H1 (cell line): ENCODE data around the gene UBTD2. TPM values are rescaled to one million over a fixed set of nuclear protein-coding genes. Genes with fewer than 3 reads are reported as not detected.

Experiments
- CTCF ChIA-PET: fragments of 300-600 bp; sonication (Branson Sonifier 250); formaldehyde crosslinking; loops from one replicate; lab custom pipeline; 2021; ENCODE audit not compliant: partially characterized antibody; lab: Charles Lee
- POLR2A ChIA-PET: fragments of 300-600 bp; sonication (Branson Sonifier 250); formaldehyde crosslinking; loops from one replicate; lab custom pipeline; 2021; ENCODE audit warnings: inconsistent platforms; ENCODE audit not compliant: partially characterized antibody; lab: Charles Lee
- DNase-seq, 2 experiments: peaks; one replicate each; pipeline versions ENCODE4 v3.0.0 to v3.0.0-alpha.2; 2010 to 2022; ENCODE audit warnings: low spot score in 2 of 2, low read depth in 1 of 2, mixed read lengths in 1 of 2
- FAIRE-seq: peaks from 2 replicates; lab custom pipeline; 2011; peaks lifted over from hg19 to GRCh38; lab: Jason Lieb, UNC
- H2AFZ ChIP-seq: 2 replicates; pipeline ENCODE4 v1.8.1; 2012; ENCODE audit warnings: low read length, inconsistent platforms
- H2AK5ac ChIP-seq: 2 replicates; pipeline ENCODE4 v1.6.1; 2013; ENCODE audit warnings: low read depth, low read length
- H2BK120ac ChIP-seq: replicated peaks from 2 replicates; pipeline ENCODE3; 2013; ENCODE audit warnings: low read depth, low read length, inconsistent platforms
- H2BK12ac ChIP-seq: 2 replicates; pipeline ENCODE4 v1.6.1; 2013; ENCODE audit warnings: low read depth, low read length
- H2BK15ac ChIP-seq: 2 replicates; pipeline ENCODE4 v1.6.1; 2013; ENCODE audit warnings: low read length
- H2BK20ac ChIP-seq: 2 replicates; pipeline ENCODE4 v1.6.1; 2013; ENCODE audit warnings: low read length
- H2BK5ac ChIP-seq: 2 replicates; pipeline ENCODE4 v1.6.1; 2013; ENCODE audit warnings: low read depth, low read length
- H3K14ac ChIP-seq: 2 replicates; pipeline ENCODE4 v1.6.1; 2013; ENCODE audit warnings: inconsistent platforms; ENCODE audit not compliant: insufficient read length
- H3K18ac ChIP-seq: 2 replicates; pipeline ENCODE4 v1.6.1; 2013; ENCODE audit warnings: low read length; ENCODE audit errors: extremely low read depth
- H3K23ac ChIP-seq: 2 replicates; pipeline ENCODE4 v1.6.1; 2013; ENCODE audit warnings: inconsistent platforms; ENCODE audit not compliant: insufficient read length
- H3K23me2 ChIP-seq: 2 replicates; pipeline ENCODE4 v1.6.1; 2013; ENCODE audit warnings: low read depth, low read length
- H3K27ac ChIP-seq: 2 replicates; pipeline ENCODE4 v1.6.1; 2011; ENCODE audit warnings: low read depth, low read length, inconsistent platforms
- H3K27me3 ChIP-seq, 4 experiments: replicated peaks in 1 of 4; 1 replicate in 1 of 4; 2 replicates in 3 of 4; pipeline versions ENCODE4 v1.6.1 to v1.8.1; 2011 to 2013; ENCODE audit warnings: low read length in 3 of 4, mild to moderate bottlenecking in 3 of 4, inconsistent platforms in 2 of 4, mixed read lengths in 2 of 4, moderate library complexity in 1 of 4; ENCODE audit not compliant: control insufficient read depth in 3 of 4, insufficient read depth in 3 of 4; ENCODE audit errors: extremely low read depth in 1 of 4
- H3K36me3 ChIP-seq, 4 experiments: 2 replicates each; pipeline versions ENCODE4 v1.6.1 to v1.8.1; 2011 to 2013; ENCODE audit warnings: mild to moderate bottlenecking in 4 of 4, low read length in 3 of 4, moderate library complexity in 2 of 4, control low read depth in 1 of 4, inconsistent platforms in 1 of 4; ENCODE audit not compliant: insufficient read depth in 4 of 4, control insufficient read depth in 2 of 4
- H3K4ac ChIP-seq: replicated peaks from 2 replicates; pipeline ENCODE3; 2013; ENCODE audit warnings: low read length, low read depth, mixed read lengths, inconsistent platforms; ENCODE audit not compliant: insufficient read length
- H3K4me1 ChIP-seq, 4 experiments: replicated peaks in 1 of 4; 1 replicate in 1 of 4; 2 replicates in 3 of 4; pipeline versions ENCODE4 v1.6.1 to v1.8.1; 2011 to 2013; ENCODE audit warnings: low read length in 3 of 4, inconsistent platforms in 2 of 4, mixed read lengths in 1 of 4; ENCODE audit not compliant: insufficient read depth in 4 of 4, control insufficient read depth in 3 of 4
- H3K4me2 ChIP-seq, 2 experiments: 2 replicates each; pipeline versions ENCODE4 v1.6.1 to v1.8.1; 2011 to 2013; ENCODE audit warnings: low read depth in 2 of 2, low read length in 2 of 2, control low read depth in 1 of 2, inconsistent platforms in 1 of 2, mild to moderate bottlenecking in 1 of 2; ENCODE audit not compliant: insufficient read depth in 1 of 2
- H3K4me3 ChIP-seq, 4 experiments: fragments of 200-600, 300-600 bp in 1 of 4; sonication (generic), shearing (Covaris generic), sonication (Bioruptor Twin) in 1 of 4; 2 replicates each; pipeline versions ENCODE4 v1.5.1 to v1.8.1; 2011 to 2016; ENCODE audit warnings: low read length in 4 of 4, low read depth in 3 of 4, control low read depth in 2 of 4, inconsistent platforms in 2 of 4, mild to moderate bottlenecking in 2 of 4, mixed read lengths in 1 of 4, moderate library complexity in 1 of 4; ENCODE audit not compliant: insufficient read depth in 2 of 4; ENCODE audit errors: extremely low read depth in 1 of 4
- H3K56ac ChIP-seq: replicated peaks from 2 replicates; pipeline ENCODE3; 2013; ENCODE audit warnings: low read depth, mild to moderate bottlenecking, mixed read lengths, low read length, inconsistent platforms; ENCODE audit not compliant: insufficient read length
- H3K79me1 ChIP-seq: 2 replicates; pipeline ENCODE4 v1.6.1; 2013; ENCODE audit warnings: low read depth, low read length, control low read depth
- H3K79me2 ChIP-seq, 2 experiments: 2 replicates each; pipeline versions ENCODE4 v1.6.1 to v1.8.1; 2012 to 2013; ENCODE audit warnings: low read length in 2 of 2, mild to moderate bottlenecking in 2 of 2, inconsistent platforms in 1 of 2; ENCODE audit not compliant: insufficient read depth in 2 of 2, control insufficient read depth in 1 of 2
- H3K9ac ChIP-seq, 4 experiments: replicated peaks in 1 of 4; 1 replicate in 1 of 4; 2 replicates in 3 of 4; pipeline versions ENCODE4 v1.6.1 to v1.8.1; 2011 to 2013; ENCODE audit warnings: low read depth in 3 of 4, low read length in 3 of 4, control low read depth in 2 of 4, mild to moderate bottlenecking in 2 of 4, moderate library complexity in 2 of 4, inconsistent platforms in 1 of 4; ENCODE audit errors: extremely low read depth in 1 of 4
- H3K9me3 ChIP-seq, 2 experiments: 2 replicates each; pipeline versions ENCODE4 v1.6.1 to v1.8.1; 2012 to 2013; ENCODE audit warnings: mild to moderate bottlenecking in 2 of 2, moderate library complexity in 2 of 2, control low read depth in 1 of 2, inconsistent platforms in 1 of 2, low read depth in 1 of 2, low read length in 1 of 2, mixed read lengths in 1 of 2; ENCODE audit not compliant: insufficient read depth in 2 of 2
- H4K20me1 ChIP-seq, 2 experiments: replicated peaks in 1 of 2; 2 replicates each; pipeline versions ENCODE3 to v1.8.1; 2011 to 2013; ENCODE audit warnings: inconsistent platforms in 2 of 2, low read length in 2 of 2, mild to moderate bottlenecking in 1 of 2; ENCODE audit not compliant: insufficient read depth in 2 of 2, control insufficient read depth in 1 of 2
- H4K5ac ChIP-seq: 2 replicates; pipeline ENCODE4 v1.6.1; 2013; ENCODE audit warnings: low read length, low read depth, mixed read lengths, inconsistent platforms; ENCODE audit not compliant: insufficient read length
- H4K8ac ChIP-seq: 2 replicates; pipeline ENCODE4 v1.8.0; 2013; ENCODE audit warnings: mild to moderate bottlenecking, moderate library complexity, low read length, inconsistent platforms; ENCODE audit not compliant: insufficient read depth; ENCODE audit errors: extremely low read depth
- H4K91ac ChIP-seq: replicated peaks from 2 replicates; pipeline ENCODE3; 2013; ENCODE audit warnings: low read length, mixed read lengths, inconsistent platforms; ENCODE audit not compliant: insufficient read length
- EP300 ChIP-seq, 2 experiments: IDR thresholded peaks; 1 replicate in 1 of 2; 2 replicates in 1 of 2; pipeline ENCODE4 v1.6.1; 2011 to 2012; ENCODE audit warnings: low read depth in 2 of 2, low read length in 2 of 2, mild to moderate bottlenecking in 2 of 2, borderline replicate concordance in 1 of 2, inconsistent platforms in 1 of 2, moderate library complexity in 1 of 2
- HDAC6 ChIP-seq: IDR thresholded peaks from one replicate; pipeline ENCODE4 v1.7.1; 2012; ENCODE audit warnings: low read depth, mild to moderate bottlenecking, inconsistent platforms, low read length, moderate library complexity
- JUN ChIP-seq: IDR thresholded peaks from 2 replicates; pipeline ENCODE4 v1.6.1; 2011; ENCODE audit warnings: low read depth, mild to moderate bottlenecking, improper control_type of control experiment, low read length
- NANOG ChIP-seq: IDR thresholded peaks from 2 replicates; pipeline ENCODE4 v1.6.1; 2011; ENCODE audit warnings: low read length, low read depth, mild to moderate bottlenecking, inconsistent platforms; ENCODE audit not compliant: insufficient read depth, poor library complexity, severe bottlenecking
- SIRT6 ChIP-seq: IDR thresholded peaks from one replicate; pipeline ENCODE4 v1.7.1; 2012; ENCODE audit warnings: low read length, inconsistent platforms
- USF2 ChIP-seq: IDR thresholded peaks from 2 replicates; pipeline ENCODE4 v1.6.1; 2011; ENCODE audit warnings: low read length, improper control_type of control experiment
- WGBS, 2 experiments: shearing (Covaris generic) in 1 of 2; methylation state at CpG; one replicate each; pipeline versions ENCODE4 v1.1.6 to v1.1.7; 2013 to 2015; ENCODE audit warnings: low lambda C conversion rate in 2 of 2, mixed read lengths in 2 of 2, inconsistent platforms in 1 of 2, low coverage in 1 of 2, missing lambda C conversion rate in 1 of 2; ENCODE audit not compliant: insufficient replicate concordance in 2 of 2, insufficient coverage in 1 of 2, insufficient read length in 1 of 2; ENCODE audit errors: extremely low coverage in 1 of 2, missing lambda C conversion rate in 1 of 2; 5-methylcytosine and 5-hydroxymethylcytosine counted together
- polyA plus RNA-seq, 7 experiments: library from polyadenylated mRNA; depleted of rRNA in 3 of 7; stranded (reverse) in 5 of 7; unstranded in 2 of 7; fragments of >200 nt in 5 of 7; fragments of 200-250 nt in 2 of 7; gene quantifications; 1 replicate in 5 of 7; 2 replicates in 1 of 7; 4 replicates in 1 of 7; pipeline versions ENCODE4 v1.2.1 to v1.2.3, GENCODE V29; 2011 to 2013; ENCODE audit warnings: missing spikeins in 2 of 7, mixed read lengths in 2 of 7
- total RNA-seq: library from RNA; stranded (reverse); fragmentation: NEBNext Ultra II Directional; extraction: Animal tissue kit (Norgen Biotek cat#: 25700); gene quantifications from 2 replicates; pipeline ENCODE4 v1.2.1, GENCODE V29; 2021

UBTD2 gene
- total and polyA plus RNA-seq, 2 of the 8 experiments (the other 6 are each of a cell fraction or from before 2014, with no cell fraction given) = 14.5 to 39.2 TPM

- H4K8ac ChIP-seq = no peak overlapping the region
- no peaks in the 10 kb centered on the region for H3K27me3 ChIP-seq
- H2BK12ac ChIP-seq = no peak overlapping the region
- H3K4me1 ChIP-seq = no peaks in the 10 kb centered on the region
- H2BK120ac ChIP-seq = no peak overlapping the region
- H4K5ac ChIP-seq = no peak overlapping the region
- no peak overlapping the region for H3K23ac ChIP-seq
- no peaks in the 10 kb centered on the region for H3K79me2 ChIP-seq
- no peaks in the 10 kb centered on the region for H3K36me3 ChIP-seq
- no peak overlapping the region for H2BK20ac ChIP-seq
- no peak overlapping the region for H3K14ac ChIP-seq
- H3K27ac ChIP-seq = no peak overlapping the region; the same call in 1 of the 2 replicates
- H3K4me3 ChIP-seq = no peak overlapping the region
- H3K4me2 ChIP-seq = no peak overlapping the region
- H3K23me2 ChIP-seq = no peaks in the 10 kb centered on the region; the same call in 1 of the 2 replicates
- H2AFZ ChIP-seq = no peak overlapping the region
- H4K91ac ChIP-seq = no peak overlapping the region
- H3K18ac ChIP-seq = no peak overlapping the region
- H3K56ac ChIP-seq = no peak overlapping the region
- 89% methylated on average over 4 of the region's 4 CpGs; no CpG with 5 or more reads in 1 of the 2 experiments for WGBS, 2 experiments
- no peak overlapping the region for H3K4ac ChIP-seq
- CTCF ChIA-PET = no interaction called here
- H2BK15ac ChIP-seq = no peak overlapping the region
- DNase-seq (no peak), FAIRE-seq (no peak)
- H3K79me1 ChIP-seq = no peaks in the 10 kb centered on the region
- H3K9ac ChIP-seq = no peak overlapping the region
- no peak overlapping the region for H2AK5ac ChIP-seq
- no peak overlapping the region for H2BK5ac ChIP-seq
- no peaks in the 10 kb centered on the region for H3K9me3 ChIP-seq
- POLR2A ChIA-PET = no interaction called here
- H4K20me1 ChIP-seq = no peaks in the 10 kb centered on the region
- TF ChIP-seq NANOG = no peak
- no peak for TF ChIP-seq SIRT6
- TF ChIP-seq USF2 = no peak
- TF ChIP-seq HDAC6 = no peak
- TF ChIP-seq JUN = no peak
- TF ChIP-seq EP300 (IDR thresholded peaks at IDR 0.05; ENCODE audit: borderline replicate concordance in 1 of 2, low read depth in 2 of 2, low read length in 2 of 2) = no peak
Measured at GRCh38 chr5:172311605-172312004, 28.0 kb upstream of the UBTD2 start.
